ENCODE measurements around the gene EPHA4.

The EPHA4 gene

DNA sequence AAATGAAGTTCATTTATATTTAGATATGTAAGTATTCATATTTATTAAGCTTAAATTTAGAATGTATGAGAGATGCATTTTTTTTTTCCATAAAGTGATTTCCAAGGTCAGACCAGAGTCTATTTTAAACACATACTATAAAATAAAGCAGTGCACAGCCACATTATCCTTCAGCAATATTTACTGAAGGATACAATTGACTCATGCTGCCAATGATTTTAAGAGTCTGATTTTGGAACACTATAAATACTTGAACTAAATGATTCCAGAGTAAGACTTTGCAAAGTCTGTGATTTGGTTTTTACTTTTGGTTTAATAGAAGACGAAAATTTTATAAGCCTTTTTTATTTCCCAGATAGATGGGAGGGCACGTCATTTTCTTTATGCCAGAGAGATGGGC is 107.1 kb downstream of the EPHA4 start:
- no peak for DNase-seq

- DNase-seq, result no peak
Observed at GRCh38 chr2:221463241-221463896, 108.7 kb downstream of the EPHA4 start.

DNA sequence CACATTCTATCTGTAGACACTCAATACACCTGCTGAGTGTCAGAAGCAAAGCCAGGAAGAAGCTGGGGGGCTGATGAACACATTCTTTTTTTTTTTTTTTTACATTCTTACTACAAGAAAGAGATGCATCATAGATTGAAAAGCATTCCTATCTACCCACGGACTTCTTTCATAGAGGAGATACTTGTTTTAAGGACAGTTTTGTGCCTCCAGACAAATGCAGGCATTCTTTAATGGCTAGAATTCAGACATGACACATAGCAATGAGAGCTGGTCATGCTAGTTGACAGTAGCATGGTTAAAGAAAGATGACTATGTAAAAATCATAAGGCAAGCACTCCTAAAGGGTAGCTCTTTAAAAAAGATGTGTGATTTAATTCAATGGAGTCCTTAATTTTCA is 110.2 kb downstream of the EPHA4 start:
- DNase-seq, result no peak

DNA sequence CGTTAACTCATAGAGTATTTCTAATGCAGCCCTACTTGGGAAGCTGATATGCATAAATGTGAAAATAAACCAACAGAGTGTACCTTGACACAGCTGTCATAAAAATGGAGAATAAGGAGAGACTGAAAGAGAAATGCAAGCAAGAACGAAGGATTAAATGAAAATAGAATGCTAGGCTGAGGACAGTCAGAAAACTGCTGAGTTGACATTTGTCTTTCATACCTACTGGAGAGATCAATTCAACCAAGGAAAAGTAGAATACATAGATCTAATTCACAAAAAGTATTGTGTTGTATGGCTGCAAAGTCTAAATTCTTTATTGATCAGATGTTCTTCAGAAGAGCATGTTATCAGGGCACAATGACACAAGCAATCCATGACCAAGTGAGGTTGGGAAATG is 112.0 kb downstream of the EPHA4 start:
- no peak for DNase-seq

GRCh38 chr2:221458578-221458977 is 113.5 kb downstream of the EPHA4 start:
- DNase-seq, result no peak

DNA sequence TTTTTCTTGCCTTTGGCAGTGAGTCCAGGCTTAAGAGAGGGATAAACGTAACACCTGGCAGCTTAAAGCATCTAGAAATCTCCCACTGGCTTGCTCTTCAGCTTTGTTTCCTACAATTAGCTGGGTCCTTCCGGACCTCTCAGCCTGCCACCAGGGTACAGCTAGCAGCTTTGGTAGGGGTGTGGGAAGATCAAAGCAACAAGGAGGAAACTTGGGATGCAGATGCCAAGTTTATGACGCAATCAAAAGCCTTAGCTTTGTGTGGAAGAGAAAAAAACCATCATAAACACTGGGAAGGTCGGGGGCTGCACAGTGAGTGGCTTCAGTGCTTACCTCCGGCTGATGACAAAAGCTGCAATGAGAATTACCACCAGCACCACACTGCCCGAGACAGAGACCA is 116.9 kb downstream of the EPHA4 start:
- no peak for DNase-seq

DNA sequence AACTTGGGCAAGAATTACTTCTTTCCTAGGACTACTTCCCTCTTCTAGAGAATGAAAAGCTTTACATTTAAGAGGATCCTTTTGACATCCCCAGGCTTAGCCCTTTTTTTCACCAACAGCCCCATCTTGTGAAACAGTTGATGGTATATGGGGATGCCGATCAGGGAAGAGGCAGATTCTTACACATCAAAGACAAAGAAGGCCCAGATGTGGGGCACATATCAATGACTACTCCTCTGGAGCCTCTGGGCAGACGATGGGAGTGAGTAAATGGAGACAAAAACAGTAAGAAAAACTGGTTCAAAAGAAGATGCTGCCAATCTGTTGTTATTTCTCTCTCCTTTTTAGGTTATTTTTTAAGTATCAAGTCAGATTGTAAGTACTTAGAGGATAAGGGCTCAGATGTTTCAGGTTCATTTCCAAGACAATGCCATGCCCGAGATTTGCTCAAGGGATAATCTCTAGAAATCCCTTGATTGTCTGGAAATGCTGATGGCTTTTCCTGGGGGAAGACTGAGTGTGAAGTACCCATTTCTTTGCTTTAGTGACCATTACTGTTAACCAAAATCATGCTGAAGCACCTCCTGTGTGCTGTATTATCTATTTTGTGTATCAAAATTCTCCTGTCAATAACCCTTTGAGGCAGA is 117.5 kb downstream of the EPHA4 start:
- no peak for DNase-seq

GRCh38 chr2:221451862-221452788 is 120.0 kb downstream of the EPHA4 start:
- no peak for DNase-seq

GRCh38 chr2:221450280-221450679 is 121.8 kb downstream of the EPHA4 start:
- DNase-seq, result no peak

DNA sequence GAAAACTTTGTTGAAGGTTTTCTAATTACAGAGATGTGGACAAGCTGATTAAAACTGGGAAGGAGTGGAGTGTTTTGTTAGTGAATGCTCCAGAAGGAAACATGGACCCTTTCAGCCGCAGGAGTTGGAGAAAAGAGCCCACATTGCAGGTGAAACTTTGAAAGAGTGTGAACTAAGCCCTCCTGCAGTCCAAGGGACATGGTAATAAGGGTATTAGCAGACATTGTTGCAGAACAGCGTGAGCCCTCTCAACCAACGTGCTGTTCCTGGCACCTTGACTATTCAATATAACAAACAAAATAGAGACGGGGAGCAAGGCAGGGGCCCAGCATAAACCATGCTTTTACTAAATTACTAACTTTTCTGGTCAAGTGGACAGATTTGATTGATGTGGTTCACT is 122.7 kb downstream of the EPHA4 start:
- no peak for DNase-seq

- DNase-seq, result no peak
Observed at GRCh38 chr2:221448844-221449390, 123.2 kb downstream of the EPHA4 start.

- no peak for DNase-seq
Observed at GRCh38 chr2:221448057-221448843, 123.9 kb downstream of the EPHA4 start.

GRCh38 chr2:221447310-221447709 is 124.8 kb downstream of the EPHA4 start:
- DNase-seq, result no peak

GRCh38 chr2:221446140-221446539 is 126.0 kb downstream of the EPHA4 start:
- DNase-seq, result no peak

DNA sequence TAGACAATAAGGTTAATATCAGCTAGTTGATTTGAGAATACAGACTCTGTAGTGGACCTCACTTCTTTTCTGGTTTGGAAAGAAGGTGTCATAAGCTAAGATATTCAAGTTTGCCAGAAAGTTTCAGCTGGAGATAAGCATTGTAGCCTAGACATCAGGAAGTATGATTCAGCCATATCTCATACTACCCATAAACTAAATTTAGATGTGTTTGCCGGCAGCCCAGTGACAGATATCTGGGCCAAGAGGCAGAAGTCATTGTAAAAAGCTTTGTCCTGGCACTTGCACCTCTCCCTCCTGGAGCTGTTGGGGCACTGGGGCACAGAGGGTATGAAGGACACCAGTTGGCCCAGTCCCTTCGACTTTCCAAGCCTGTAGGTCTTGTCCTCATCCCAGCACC is 128.0 kb downstream of the EPHA4 start:
- no peak for DNase-seq

GRCh38 chr2:221443645-221444044 is 128.5 kb downstream of the EPHA4 start:
- DNase-seq, result no peak

- DNase-seq, result no peak
Observed at GRCh38 chr2:221442128-221442527, 130.0 kb downstream of the EPHA4 start.

- no peak for DNase-seq
Observed at GRCh38 chr2:221439761-221440479, 132.2 kb downstream of the EPHA4 start.

DNA sequence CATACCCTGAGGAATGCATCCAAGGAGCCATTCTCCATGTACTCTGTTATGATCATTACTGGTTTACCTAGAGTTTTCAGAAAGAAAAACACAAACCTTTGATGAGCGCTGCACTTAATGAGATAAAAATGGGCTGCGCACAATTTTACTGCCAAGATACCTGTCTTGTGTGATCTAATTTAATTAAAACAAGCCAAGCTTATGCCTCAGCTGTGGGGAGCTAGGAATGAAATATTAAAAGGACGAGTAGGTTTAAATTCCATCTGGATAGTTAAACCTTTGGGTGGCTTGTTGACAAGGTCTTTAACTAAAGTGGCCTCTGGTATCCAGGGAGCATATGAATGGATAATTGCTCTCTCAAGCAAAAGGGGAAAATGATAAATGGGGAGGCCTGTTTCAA is 135.0 kb downstream of the EPHA4 start:
- DNase-seq, result no peak

- DNase-seq, result no peak
Observed at GRCh38 chr2:221435171-221435570, 136.9 kb downstream of the EPHA4 start.

GRCh38 chr2:221434142-221434541 is 138.0 kb downstream of the EPHA4 start:
- DNase-seq, result no peak

DNA sequence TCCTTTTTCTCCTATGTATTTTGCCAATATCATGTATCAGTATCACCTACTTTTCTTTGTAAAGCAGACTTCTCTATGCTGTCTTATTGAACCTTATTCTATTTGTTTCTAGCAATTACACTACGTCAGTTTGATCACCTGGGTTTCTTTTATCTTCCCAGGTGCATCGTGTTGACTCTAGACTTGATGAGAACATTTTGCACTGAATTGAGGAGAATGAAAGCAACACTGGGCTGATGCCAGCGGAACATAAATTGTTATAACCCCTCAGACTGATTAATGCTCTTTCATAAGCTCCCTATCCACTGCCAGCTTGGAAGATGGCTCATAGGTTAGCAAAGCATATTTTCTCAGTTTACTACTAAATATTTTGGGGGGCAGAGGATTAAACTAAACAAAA is 140.6 kb downstream of the EPHA4 start:
- no peak for DNase-seq

Measured in midbrain (tissue), 1 donor.